GM21825 (cell line): ENCODE data around the gene TAS2R60.
"Not testable (repeated sequence)": the region's sequence is repeated elsewhere in the genome, so short reads cannot be mapped to it uniquely, and the experiment has no call there.

ENCODE experiments used
- ATAC-seq: cut with Tn5 transposase; IDR thresholded peaks from one replicate; pipeline ENCODE4 v1.9.1; 2021; ENCODE audit warnings: mild to moderate bottlenecking, moderate library complexity; ENCODE audit not compliant: unreplicated experiment

TAS2R60 gene

DNA sequence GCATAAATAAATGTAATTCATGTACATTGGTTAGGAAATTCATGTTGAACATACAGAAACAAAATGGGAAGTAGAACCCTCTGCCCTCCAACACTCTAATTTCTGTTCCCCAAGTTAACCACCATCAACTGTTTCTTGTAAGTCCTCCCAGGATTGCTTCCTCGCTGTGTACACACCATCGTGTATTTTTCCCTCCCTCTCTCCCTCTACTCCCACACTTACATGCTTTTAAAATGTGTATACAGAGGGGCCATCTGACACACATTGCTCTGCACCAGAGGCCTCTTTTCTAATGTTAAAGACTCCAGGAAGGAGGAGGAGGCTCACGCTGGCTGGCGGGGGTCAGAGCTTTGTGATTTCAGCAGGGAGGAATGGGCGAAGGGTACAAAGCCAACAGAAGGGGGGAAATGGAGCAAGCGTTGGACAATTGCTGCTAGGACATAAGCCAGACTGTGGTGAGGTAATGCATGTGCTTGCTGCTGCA is 32.7 kb upstream of the TAS2R60 start:
- no peak for ATAC-seq

GRCh38 chr7:143411976-143412708 is 31.1 kb upstream of the TAS2R60 start:
- ATAC-seq = no peak

- ATAC-seq = no peak
These were observed 30.1 kb upstream of the TAS2R60 start for GRCh38 chr7:143413123-143413522.

- ATAC-seq = not testable (repeated sequence)
These were observed 28.0 kb upstream of the TAS2R60 start for GRCh38 chr7:143415209-143415608.

DNA sequence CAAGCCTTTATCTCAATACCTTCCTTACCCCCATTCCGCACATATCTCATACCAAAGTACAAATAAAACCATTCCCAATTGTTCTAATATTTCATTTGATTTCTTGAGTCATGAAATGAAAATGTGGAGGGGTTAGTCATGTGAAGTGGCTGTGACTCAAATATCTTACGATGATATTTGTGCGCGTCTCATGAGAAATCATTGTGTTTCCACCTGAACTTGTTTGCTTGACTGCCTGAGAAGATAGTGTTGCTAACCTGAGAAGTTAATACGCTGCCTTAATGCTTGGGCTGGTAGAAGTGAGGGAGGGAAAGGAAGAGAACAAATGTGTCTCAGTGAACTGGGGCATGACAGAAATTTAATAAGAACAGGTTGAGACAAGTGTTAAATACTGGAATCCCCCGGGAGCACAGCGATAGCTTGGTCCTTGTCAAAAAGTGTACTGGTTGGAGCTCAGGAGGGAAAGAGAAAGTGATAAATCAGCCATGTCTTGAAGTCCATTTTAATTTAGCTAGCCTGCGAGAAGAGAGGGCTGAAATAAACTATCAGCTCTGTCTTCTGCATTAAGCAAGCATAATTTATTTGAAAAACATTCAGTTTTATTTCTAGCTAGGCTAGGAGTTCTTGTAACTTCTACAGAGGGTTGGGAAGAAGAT is 27.4 kb upstream of the TAS2R60 start:
- no peak for ATAC-seq

GRCh38 chr7:143416565-143417149 is 26.6 kb upstream of the TAS2R60 start:
- ATAC-seq = no peak

- no peak for ATAC-seq
These were observed 25.4 kb upstream of the TAS2R60 start for GRCh38 chr7:143417734-143418383.

DNA sequence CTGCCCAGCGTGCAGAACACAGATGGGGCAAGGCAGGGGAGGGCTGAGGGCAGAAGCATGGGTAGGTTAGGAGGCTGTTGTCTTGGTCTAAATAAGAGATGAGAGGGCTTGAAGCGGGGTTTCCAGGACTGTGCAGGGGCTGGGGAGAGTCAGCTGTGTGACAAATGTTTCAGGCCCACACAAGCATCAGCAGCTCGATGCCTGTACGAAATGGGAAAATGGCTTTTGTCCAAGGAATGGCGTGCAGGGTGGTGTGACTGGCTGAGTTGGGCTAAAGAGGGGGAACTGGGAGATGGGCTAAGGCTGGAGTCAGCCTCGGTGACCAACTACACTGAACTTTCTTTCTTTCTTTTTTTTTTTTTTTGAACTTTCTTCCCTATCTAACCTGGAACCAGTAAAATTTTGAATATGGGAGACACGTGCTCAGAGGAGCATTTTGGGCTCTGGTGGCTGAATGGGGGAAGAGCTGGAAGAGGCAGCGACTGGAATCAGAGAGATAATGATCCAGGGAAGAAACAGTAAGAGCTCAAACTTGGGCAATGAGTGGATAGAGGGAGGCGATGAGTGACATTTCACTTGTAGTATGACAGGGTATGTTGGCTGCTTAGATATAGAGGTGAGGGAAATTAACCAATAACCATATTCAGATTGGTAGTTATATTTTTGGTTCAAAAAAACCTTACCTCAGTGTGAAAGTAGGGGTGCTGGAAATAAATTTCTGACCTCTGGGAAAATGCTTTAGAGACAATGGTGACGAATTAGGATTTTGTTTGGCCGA is 24.4 kb upstream of the TAS2R60 start:
- ATAC-seq = no peak

- no peak for ATAC-seq
These were observed 23.4 kb upstream of the TAS2R60 start for GRCh38 chr7:143419880-143420279.

DNA sequence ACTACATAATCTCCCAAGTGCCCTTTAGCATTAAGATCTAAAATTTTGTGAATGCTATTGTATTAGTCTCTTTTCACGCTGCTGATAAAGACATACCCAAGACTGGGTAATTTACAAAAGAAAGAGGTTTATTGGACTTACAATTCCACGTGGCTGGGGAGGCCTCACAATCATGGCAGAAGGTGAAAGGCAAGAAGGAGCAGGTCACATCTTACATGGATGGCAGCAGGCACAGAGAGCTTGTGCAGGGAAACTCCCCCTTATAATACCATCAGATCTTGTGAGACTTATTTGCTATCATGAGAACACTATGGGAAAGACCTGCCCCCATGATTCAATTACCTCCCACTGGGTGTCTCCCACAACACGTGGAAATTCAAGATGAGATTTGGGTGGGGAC is 22.6 kb upstream of the TAS2R60 start:
- ATAC-seq = not testable (repeated sequence)

GRCh38 chr7:143422033-143422432 is 21.2 kb upstream of the TAS2R60 start:
- ATAC-seq = no peak

DNA sequence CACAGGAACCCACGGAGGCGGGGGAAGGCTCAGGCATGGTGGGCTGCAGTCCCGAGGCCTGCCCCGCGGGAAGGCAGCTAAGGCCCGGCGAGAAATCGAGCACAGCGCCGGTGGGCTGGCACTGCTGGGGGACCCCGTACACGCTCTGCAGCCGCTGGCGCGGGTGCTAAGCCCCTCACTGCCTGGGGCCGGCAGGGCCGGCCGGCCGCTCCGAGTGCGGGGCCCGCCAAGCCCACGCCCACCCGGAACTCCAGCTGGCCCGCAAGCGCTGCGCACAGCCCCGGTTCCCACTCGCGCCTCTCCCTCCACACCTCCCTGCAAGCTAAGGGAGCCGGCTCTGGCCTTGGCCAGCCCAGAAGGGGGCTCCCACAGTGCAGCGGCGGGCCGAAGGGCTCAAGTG is 18.8 kb upstream of the TAS2R60 start:
- ATAC-seq = not testable (repeated sequence)

DNA sequence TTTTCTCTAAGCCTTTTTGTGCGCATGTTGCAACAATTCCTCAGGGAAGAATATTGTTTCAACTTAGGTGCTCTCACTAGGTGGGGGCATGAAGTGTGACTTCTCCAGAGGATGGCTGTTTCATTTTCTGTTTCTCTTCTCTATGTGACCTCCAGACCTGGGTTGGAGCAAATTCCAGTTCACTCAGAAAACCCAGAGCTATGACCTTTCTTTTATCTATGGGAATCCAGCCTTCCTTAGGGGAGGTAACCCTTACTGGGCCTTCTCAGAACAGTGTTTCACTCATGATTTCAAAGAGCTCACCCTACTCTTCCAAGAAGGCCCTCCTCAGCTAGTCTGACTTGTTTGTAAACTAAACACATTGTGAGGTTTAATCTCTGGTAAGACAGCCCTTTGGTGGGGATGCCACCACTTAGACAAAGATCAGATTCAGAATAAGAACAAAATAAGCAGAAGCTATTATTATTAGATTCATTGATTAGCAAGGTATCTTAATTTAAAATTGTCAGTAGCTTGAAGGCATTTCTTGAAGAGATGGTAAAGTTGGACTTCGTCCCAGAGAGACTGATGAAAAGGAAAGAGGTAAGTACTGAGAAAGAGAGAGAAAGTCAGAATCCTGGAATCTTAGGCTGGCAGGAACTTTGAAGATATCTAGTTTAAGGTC is 16.6 kb upstream of the TAS2R60 start:
- no peak for ATAC-seq

DNA sequence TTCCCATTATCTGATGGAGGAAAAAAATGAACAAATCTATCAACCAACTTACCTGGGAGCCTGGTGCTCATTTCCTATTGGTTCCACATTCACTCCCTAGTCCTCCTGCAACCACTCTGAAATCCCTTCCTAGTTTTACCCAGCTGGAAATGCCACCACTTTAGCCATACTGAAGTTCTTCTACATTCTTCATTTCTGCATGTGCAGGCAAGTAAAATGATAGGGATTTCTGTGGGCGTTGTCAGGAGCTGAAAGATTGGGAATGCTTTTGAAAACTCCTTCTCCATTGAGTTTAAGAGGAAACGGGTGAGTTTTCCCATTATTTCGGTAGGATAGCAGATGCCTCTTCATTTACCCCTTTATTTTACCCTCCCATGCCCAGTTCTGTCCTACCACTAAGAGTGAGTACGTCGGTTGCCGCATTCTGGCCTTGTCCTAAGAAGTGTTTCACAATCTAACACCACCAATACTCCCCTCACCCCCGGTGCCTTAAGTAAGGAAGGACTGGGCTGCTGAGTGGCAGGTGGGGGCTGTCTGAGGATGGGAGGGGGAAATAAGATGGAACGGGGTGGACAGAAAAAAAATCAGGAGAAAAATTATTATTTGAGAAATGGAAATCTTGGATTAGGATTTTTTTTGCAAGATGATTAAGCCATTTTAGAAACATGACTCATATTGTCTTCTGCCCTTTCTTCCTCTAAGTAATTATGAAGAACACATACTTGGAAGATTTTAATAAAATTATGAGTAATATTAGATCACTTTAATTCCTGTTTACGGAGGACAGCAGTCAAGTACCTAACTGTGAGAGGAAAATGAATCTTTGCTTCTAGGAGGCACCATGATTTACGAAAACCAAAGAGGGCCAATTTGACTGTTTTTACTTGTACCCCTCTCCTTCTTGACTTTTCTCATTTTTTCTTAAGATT is 13.2 kb upstream of the TAS2R60 start:
- no peak for ATAC-seq

- ATAC-seq = no peak
These were observed 12.1 kb upstream of the TAS2R60 start for GRCh38 chr7:143431109-143431508.

GRCh38 chr7:143433759-143434158 is 9.5 kb upstream of the TAS2R60 start:
- ATAC-seq = no peak

- no peak for ATAC-seq
These were observed 8.6 kb upstream of the TAS2R60 start for GRCh38 chr7:143434660-143435059.

- no peak for ATAC-seq
These were observed 8.0 kb upstream of the TAS2R60 start for GRCh38 chr7:143435266-143435665.

GRCh38 chr7:143436325-143436946 is 6.8 kb upstream of the TAS2R60 start:
- ATAC-seq = peak; percentile 93
